Kidney tubule cell (primary cell): ENCODE results near the gene RAD23B.

ENCODE experiments used
- DNase-seq: peaks from one replicate; pipeline ENCODE4 v3.0.0-alpha.2; 2018; ENCODE audit warnings: low spot score

RAD23B gene

DNA sequence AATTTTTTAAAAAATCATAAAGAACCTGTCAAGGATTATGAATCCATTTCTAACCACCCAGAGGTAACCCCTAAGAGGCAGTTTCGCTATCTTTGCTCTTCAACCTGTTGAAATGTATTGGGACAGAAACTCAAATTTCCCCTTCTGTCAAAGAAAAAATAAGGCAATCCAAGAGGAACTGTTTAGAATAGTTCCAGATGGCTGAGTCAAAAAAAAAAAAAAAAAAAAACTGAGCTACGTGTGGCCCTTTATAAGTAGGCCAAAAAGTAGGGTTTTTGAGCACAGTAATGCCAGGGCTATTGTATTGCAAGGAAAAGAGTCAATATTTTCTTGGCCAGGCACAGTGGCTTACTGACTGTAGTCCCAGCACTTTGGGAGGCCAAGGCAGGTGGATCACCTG lies 94.9 kb downstream of the RAD23B start:
- no peak for DNase-seq
